NT2/D1 (cell line): ENCODE measurements around the gene NAT16.

Source experiments
- SUZ12 ChIP-seq: IDR thresholded peaks from 2 replicates; pipeline ENCODE4 v1.6.1; 2011; ENCODE audit not compliant: insufficient read length, insufficient read depth; ENCODE audit errors: extremely low read depth
- YY1 ChIP-seq: IDR thresholded peaks from 2 replicates; pipeline ENCODE4 v1.6.1; 2011; ENCODE audit not compliant: insufficient read length, insufficient read depth
- ZNF274 ChIP-seq: IDR thresholded peaks from 2 replicates; pipeline ENCODE4 v1.6.1; 2011; ENCODE audit warnings: mild to moderate bottlenecking, low read depth, low read length

DNA sequence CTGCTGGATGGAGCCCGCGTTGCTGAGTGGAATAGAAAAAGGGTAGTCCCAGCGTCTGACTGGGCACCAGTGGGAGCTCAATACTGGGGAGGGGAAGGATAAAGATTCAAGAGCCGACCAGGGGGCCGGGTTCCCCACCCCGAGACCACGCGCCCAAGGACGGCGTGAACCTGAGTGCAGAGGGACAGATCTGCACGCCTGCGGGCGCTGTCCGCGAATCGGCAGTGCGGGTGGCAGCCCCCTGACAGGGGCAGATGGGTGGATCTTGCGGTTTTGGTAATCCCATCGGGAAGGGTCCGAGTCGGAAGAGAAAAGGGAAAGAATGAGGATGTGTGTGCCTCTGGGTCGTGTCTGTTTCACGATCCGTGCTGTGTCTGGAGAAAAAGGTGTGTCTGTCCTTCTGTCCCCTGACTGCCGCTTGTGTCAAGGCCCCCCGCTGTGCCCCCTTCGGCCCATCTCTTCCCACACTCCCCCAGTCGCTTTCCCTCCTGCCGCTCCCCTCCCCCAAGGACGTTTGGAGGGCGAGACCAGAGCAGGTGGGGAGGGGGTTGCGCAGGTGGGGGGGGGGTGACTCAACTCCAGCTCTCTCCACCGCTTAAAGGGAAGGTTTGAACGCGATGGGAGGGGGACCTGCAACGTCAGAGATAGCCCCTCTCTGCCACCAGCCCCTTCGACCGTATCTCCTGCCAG, 14.0 kb downstream of the NAT16 start:
- no peak for TF ChIP-seq SUZ12
- no peak for TF ChIP-seq ZNF274
- no peak for TF ChIP-seq YY1
